Astrocyte of the hippocampus (primary cell): ENCODE measurements around the gene ARSI.
A peak's percentile ranks its signal among the peaks of the same experiment; 100 is the strongest.

Source experiments
- DNase-seq: peaks from one replicate; pipeline ENCODE4 v3.0.0; 2011; ENCODE audit warnings: low read depth, low spot score

Gene ARSI

GRCh38 chr5:150327139-150327538 lies 24.4 kb upstream of the ARSI start:
- DNase-seq, result no peak

DNA sequence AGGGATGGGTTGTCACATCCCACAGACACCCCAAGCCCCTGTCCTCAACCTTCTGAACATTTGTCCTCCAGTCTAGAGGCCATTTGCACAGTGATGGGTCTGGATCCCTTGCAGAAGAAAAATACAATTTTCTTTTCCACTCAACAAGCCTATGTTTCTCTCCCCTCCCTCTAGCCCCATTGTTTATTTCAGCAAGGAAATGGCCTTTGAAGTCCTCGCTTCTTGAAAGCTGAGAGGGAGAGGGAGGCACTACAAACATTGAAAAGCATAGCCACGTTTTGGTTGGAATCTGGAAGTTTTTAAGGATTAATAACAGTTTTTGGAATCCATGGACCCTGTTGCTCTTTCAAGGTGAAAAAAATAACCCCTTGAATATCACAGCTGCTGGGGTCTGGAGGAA lies 24.0 kb upstream of the ARSI start:
- DNase-seq, result no peak

GRCh38 chr5:150325426-150325825 lies 22.7 kb upstream of the ARSI start:
- no peak for DNase-seq

- no peak for DNase-seq
These were observed 21.1 kb upstream of the ARSI start for GRCh38 chr5:150323819-150324218.

GRCh38 chr5:150323092-150323491 lies 20.4 kb upstream of the ARSI start:
- DNase-seq, result no peak

- DNase-seq, result peak; percentile 26
These were observed 19.5 kb upstream of the ARSI start for GRCh38 chr5:150322202-150322601.

- DNase-seq, result no peak
These were observed 19.1 kb upstream of the ARSI start for GRCh38 chr5:150321784-150322183.

- no peak for DNase-seq
These were observed 18.5 kb upstream of the ARSI start for GRCh38 chr5:150321211-150321610.

DNA sequence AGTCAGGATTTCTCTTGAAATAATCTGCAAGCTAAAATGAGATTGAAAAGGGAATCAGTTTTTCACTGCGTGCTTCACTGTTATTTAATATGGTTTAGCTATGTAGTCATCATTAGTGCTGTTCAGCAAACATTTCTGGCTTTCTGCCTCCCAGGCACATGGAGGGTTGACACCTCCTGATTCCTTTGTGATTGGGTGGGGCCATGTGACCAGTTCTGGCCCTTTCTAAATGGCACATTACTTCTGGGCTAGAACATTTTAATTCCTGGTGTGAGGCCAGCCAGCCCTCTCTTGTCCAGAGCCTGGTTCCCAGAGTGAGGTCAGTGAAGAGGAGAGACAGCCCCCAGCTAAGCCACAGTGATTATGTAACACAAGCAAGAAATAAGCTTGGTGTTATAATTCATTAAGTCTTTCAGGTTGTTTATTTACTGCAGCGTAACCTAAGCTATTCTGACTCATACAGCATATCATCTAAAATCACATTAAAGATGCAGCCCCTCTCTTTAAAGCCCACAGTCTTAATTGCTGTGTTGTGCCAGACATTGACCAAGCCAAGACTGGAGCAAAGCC lies 17.4 kb upstream of the ARSI start:
- peak; percentile 94 for DNase-seq

GRCh38 chr5:150319484-150319790 lies 16.7 kb upstream of the ARSI start:
- no peak for DNase-seq

GRCh38 chr5:150318613-150319483 lies 16.1 kb upstream of the ARSI start:
- peak; percentile 24 for DNase-seq

- DNase-seq, result peak; percentile 94
These were observed 14.6 kb upstream of the ARSI start for GRCh38 chr5:150317048-150318003.

GRCh38 chr5:150316320-150316719 lies 13.6 kb upstream of the ARSI start:
- no peak for DNase-seq

DNA sequence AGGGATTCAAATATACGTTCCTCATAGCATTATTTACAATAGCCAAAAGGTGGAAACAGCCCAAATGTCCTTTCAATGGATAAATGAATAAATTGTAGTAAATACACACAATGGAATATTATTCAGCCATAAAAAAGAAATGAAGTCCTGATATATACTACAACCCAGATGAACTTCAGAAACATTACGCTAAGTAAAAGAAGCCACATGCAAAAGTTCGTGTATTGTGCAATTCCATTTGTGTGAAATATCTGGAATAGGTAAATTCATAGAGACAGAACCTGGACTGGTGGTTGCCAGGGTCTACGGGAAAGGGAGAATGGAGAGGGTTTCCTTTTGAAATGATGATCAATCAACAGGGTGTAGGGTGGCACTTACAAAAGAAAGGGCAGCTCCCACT lies 12.5 kb upstream of the ARSI start:
- no peak for DNase-seq

GRCh38 chr5:150313921-150314716 lies 11.4 kb upstream of the ARSI start:
- no peak for DNase-seq

GRCh38 chr5:150313501-150313900 lies 10.8 kb upstream of the ARSI start:
- peak; percentile 27 for DNase-seq

DNA sequence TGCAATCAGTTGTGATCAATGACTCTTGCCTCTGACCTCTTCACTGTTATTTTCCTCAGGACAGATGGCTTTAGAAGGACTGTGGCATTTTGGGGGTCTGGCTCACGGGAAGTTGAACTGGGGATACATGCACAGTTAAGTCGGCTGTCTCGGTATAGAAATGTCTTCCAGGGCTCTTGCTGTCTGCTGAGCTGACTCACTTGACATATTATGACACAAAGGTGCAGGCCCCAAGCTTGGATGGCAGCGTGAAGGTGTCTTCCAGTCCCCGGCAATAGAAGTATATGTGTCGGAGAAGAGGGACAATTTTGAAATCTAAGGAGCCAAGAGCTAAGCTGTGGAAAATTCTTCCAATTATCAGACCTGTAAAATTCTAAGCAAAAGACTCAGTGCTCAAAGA lies 9.8 kb upstream of the ARSI start:
- DNase-seq, result no peak

DNA sequence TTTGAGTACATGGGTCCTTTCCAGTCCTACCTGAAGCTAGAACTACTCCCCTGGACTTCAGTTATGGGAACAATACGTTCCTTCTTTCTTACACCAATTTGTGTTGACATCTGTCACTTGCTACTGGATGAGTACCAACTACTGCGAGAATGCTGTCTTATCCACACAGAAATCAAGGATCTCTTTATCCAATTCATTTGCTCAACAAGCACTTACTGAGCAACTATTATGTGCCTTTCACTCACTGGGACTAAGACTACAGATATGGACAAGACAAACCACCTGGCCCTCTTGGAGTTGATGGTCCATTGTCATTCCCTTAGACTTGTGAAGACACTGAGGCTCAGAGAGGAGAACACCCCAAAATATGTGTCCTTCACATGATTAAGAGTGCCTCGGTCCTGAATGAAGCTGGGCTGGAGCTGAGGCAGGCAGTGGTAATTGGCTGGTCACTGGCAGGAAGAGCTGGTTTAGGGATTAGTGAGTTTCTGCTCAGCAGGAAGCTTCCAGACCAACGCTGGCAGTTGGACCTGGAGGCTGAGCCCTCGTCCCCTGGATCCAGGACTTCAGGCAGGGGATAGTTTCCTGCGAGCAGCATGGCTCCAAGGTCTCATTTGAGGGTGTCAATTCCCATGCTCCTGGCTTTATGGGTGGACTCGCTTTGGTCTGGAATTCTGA lies 8.4 kb upstream of the ARSI start:
- no peak for DNase-seq

- no peak for DNase-seq
These were observed 7.5 kb upstream of the ARSI start for GRCh38 chr5:150310246-150310645.

GRCh38 chr5:150309886-150310239 lies 7.2 kb upstream of the ARSI start:
- DNase-seq, result no peak
